Stimulated activated CD4-positive, alpha-beta T cell treated with anti-CD3 and anti-CD28 coated beads, Interleukin-15, amount 100 ng/mL, for 48 hours (primary cell): ENCODE results near the gene CCDC74A.
"Not testable (repeated sequence)": the region's sequence is repeated elsewhere in the genome, so short reads cannot be mapped to it uniquely, and the experiment has no call there.

Experiments used
- DNase-seq, 2 donors: peaks; one replicate each; pipeline ENCODE4 v3.0.0-alpha.2; 2020; ENCODE audit warnings: low read depth in 2 of 2

Gene CCDC74A

GRCh38 chr2:131556998-131557397, 29.3 kb downstream of the CCDC74A start:
- no peak for DNase-seq

GRCh38 chr2:131557558-131558321, 30.1 kb downstream of the CCDC74A start:
- DNase-seq, result no peak

GRCh38 chr2:131566371-131566770, 38.7 kb downstream of the CCDC74A start:
- no peak for DNase-seq

- no peak for DNase-seq
Observed at GRCh38 chr2:131567891-131568290, 40.2 kb downstream of the CCDC74A start.

GRCh38 chr2:131568401-131568800, 40.7 kb downstream of the CCDC74A start:
- not testable (repeated sequence) for DNase-seq

- no peak for DNase-seq
Observed at GRCh38 chr2:131572175-131572574, 44.5 kb downstream of the CCDC74A start.

- no peak for DNase-seq
Observed at GRCh38 chr2:131577812-131578211, 50.1 kb downstream of the CCDC74A start.

GRCh38 chr2:131580187-131580586, 52.5 kb downstream of the CCDC74A start:
- DNase-seq, result no peak
